ENCODE measurements around the gene STX3.

The STX3 gene

GRCh38 chr11:59754859-59755700, at the start of gene STX3:
Gene STX3, plus strand, starts transcription at chr11:59755376. Its CDS starts 230 bp downstream, at chr11:59755606.
- H3K27ac ChIP-seq, result peak within 1 kb of the TSS; percentile 95
- TF ChIP-seq CTCF (conservative IDR thresholded peaks at IDR 0.05) (no peak), ZFX (IDR thresholded peaks at IDR 0.05) (peak; percentile 52)

GRCh38 chr11:59706518-59707285, 48.5 kb upstream of the STX3 start:
- TF ChIP-seq ZFX (IDR thresholded peaks at IDR 0.05) (no peak), CTCF (conservative IDR thresholded peaks at IDR 0.05) (no peak)
- H3K27ac ChIP-seq, result no peak overlapping the region

GRCh38 chr11:59707371-59707770, 47.8 kb upstream of the STX3 start:
- TF ChIP-seq CTCF (conservative IDR thresholded peaks at IDR 0.05) (no peak), ZFX (IDR thresholded peaks at IDR 0.05) (no peak)
- no peak overlapping the region for H3K27ac ChIP-seq

GRCh38 chr11:59708537-59708936, 46.6 kb upstream of the STX3 start:
- no peak overlapping the region for H3K27ac ChIP-seq
- TF ChIP-seq ZFX (IDR thresholded peaks at IDR 0.05) (no peak), CTCF (conservative IDR thresholded peaks at IDR 0.05) (no peak)

- TF ChIP-seq CTCF (conservative IDR thresholded peaks at IDR 0.05), result no peak
- TF ChIP-seq ZFX (IDR thresholded peaks at IDR 0.05), result no peak
- H3K27ac ChIP-seq, result no peak overlapping the region
Measured at GRCh38 chr11:59710136-59710847, 44.9 kb upstream of the STX3 start.

- TF ChIP-seq CTCF (conservative IDR thresholded peaks at IDR 0.05) (no peak), ZFX (IDR thresholded peaks at IDR 0.05) (no peak)
- H3K27ac ChIP-seq, result no peak within 1 kb of the TSS
Measured at GRCh38 chr11:59713745-59714144, 41.4 kb upstream of the STX3 start, which contains the start of gene OR10V1. Gene OR10V1, minus strand, starts transcription at chr11:59713845. Its CDS starts 0 bp downstream, at chr11:59713845.
